ENCODE measurements around the gene CD248.
A peak's percentile ranks its signal among the peaks of the same experiment; 100 is the strongest.
"Not testable (repeated sequence)": the region's sequence is repeated elsewhere in the genome, so short reads cannot be mapped to it uniquely, and the experiment has no call there.

CD248 gene

DNA sequence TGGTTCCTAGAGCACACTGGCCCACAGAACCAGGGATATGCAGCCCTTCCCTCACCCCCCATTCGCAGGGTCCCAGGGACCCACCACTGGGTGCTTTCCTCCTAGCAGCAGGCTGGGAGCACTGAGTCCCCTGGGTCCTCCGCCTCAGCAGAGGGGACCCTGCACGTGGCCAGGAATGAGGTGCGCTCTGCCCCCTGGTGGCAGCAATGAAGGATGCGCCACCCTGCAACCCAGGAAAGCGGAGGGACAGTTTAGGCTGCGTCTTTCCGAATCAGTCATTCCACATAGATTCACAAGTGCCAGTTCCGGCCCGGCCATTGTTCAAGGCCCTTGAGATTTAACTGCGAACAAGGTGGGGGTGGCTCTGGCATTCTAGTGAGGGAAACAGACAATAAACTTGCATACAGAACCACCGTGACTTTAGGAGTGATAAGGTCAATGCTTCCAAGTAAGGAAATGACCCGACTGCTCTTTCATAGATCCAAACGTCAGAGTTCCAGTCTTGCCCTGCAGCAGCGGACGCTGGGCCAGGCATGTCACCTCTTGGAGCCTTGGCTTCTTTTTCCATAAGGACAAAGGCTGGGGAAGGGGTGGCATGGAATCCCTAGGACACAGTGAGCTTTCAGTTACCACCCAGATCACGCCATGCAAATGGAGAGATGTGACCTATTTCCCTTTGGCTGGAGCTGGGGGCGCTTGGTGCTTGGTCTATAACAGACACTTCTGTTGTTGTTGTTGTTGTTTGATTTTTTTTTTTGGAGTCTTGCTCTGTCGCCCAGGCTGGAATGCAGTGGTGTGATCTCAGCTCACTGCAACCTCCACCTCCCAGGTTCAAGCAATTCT is 11.7 kb upstream of the CD248 start:
- DNase-seq (ENCODE audit: low read depth) = peak; percentile 73

GRCh38 chr11:66328031-66328301 is 11.1 kb upstream of the CD248 start:
- DNase-seq (ENCODE audit: low read depth) = no peak

GRCh38 chr11:66327171-66328030 is 10.6 kb upstream of the CD248 start:
- DNase-seq (ENCODE audit: low read depth) = no peak

DNA sequence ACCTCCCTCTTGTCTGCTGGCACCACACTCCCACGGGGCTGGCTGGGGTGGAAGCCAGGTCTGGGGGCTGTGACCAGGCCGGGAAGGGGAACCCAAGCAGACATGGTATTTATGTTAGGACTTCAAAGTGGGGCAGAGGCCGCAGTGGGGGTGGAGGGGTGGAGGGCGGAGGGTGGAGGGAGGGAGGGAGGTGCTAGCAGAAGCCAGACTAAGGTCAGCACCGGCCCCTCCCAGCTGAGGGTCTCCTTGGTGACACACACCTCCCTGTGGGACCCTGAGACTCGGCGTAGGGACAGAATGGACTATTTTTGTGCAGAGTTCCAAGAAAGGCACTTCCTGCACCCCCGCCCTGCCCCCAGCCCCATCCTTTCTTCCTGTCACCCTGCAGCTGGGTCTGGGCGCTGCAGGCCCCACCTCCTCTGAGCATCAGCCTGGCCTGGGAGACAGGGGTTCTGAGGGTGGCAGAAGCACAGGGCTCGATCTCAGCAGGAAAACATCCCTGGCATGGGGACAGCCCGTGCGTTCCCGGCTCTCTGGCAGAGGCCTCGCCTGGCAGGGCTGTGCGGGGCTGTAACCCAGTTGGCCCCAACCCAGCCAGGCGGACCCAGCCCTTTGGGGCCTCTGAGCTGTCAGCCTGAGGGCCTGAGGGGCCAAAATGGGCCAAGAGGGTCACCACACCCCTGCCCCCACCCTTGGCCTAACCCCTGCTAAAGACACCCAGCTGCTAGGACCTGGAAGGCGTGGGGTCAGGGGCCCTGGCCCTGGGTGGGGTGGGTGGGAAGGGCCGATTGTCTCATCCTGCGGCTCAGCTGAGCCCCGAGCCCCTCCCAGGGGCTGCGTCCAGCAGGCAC is 9.6 kb upstream of the CD248 start:
- DNase-seq (ENCODE audit: low read depth) = no peak

DNA sequence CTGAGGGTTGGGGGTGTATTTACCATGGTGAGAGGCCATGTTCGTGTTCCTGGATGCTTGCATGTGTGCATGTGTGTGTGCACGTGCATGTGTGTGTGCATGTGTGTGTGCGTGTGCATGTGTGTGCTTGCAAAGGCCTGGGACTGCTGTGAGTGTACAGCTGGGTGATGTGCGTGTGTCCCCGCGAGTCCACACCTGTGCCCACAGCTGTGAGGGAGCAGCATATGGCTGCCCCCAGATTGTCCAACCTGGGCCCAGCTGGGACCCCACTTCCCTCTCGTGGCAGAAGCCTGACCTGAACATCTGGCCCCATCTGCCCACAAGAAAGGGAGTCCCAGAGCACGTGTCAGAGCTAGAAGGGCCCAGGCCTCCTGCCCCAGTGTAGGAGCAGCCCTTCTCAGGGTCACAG is 8.4 kb upstream of the CD248 start:
- DNase-seq (ENCODE audit: low read depth) = no peak

GRCh38 chr11:66324664-66325063 is 7.8 kb upstream of the CD248 start:
- no peak for DNase-seq (ENCODE audit: low read depth)

GRCh38 chr11:66323684-66324083 is 6.8 kb upstream of the CD248 start:
- DNase-seq (ENCODE audit: low read depth) = no peak

DNA sequence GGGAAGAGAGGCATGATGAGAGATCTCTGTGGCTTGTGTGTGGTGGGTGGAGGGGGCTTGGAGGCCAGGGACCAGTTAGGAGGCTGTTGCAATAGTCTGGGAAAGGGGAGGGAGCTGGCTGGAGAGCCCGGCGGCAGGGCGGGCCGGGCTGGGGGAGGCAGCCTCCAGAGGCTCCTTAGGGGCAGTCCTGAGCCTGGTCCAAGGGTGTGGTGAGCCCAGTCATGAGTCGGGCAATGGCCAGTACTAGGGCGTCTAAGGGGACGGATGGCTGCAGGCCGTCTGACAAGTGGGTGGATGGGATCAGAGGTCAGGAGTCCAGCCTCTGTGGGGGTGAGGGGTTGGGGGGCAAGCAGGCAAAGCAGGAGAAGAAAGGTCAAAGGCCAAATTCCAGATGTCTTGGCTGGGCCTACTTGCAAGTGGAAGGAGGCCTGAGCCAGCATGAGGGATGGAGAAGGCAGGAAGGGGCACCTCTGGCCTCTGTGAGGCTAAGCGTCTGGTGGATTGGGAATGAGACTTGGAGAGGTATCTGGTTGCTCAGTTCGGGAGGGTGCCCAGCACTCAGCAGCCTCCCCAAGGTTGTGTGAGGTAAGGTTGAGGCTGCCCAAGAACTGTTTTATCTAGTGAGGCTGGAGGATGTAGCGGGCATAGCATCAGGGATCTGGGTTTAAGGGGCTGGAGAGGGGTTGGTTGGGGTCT is 6.0 kb upstream of the CD248 start:
- no peak for DNase-seq (ENCODE audit: low read depth)

DNA sequence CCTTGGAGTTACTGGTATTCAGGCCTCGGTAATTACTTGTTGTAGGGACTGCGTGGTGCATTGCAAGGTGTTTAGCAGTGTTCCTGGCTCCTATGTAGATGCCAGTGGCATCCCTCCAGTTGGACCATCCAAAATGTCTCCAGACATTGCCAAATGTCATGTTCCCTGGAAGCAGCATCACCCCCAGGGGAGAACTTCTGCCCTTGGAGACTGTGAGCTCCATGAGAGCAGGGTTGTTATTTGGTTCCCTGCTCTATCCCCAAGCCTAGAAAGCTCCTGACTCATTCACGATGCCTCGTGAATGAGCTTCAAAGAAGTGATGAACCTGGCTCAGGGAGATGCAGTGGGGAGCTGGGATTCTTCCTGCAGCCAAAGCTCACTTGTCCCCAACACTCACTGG is 4.8 kb upstream of the CD248 start:
- DNase-seq (ENCODE audit: low read depth) = no peak

- DNase-seq (ENCODE audit: low read depth) = not testable (repeated sequence)
These were observed 3.9 kb upstream of the CD248 start for GRCh38 chr11:66320748-66321147.

- DNase-seq (ENCODE audit: low read depth) = not testable (repeated sequence)
These were observed 3.4 kb upstream of the CD248 start for GRCh38 chr11:66320289-66320688.

DNA sequence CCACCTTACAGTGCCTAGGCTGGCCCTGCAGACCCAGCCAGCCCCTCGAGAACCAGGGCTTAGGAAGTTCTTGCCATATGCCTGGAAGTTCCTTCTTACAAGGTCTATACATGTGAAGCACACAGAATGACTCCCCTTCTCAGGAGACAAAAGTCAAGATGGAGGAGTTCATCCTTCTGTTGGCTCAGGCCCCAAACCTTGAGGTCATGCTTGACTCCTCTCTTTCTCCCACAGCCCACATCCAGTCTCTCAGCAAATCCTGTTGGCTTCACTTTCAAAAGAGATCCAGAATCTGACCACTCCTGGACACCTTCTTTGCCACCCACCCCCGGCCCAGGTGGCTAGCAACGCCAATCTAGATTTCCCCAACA is 1.7 kb upstream of the CD248 start:
- no peak for DNase-seq (ENCODE audit: low read depth)

DNA sequence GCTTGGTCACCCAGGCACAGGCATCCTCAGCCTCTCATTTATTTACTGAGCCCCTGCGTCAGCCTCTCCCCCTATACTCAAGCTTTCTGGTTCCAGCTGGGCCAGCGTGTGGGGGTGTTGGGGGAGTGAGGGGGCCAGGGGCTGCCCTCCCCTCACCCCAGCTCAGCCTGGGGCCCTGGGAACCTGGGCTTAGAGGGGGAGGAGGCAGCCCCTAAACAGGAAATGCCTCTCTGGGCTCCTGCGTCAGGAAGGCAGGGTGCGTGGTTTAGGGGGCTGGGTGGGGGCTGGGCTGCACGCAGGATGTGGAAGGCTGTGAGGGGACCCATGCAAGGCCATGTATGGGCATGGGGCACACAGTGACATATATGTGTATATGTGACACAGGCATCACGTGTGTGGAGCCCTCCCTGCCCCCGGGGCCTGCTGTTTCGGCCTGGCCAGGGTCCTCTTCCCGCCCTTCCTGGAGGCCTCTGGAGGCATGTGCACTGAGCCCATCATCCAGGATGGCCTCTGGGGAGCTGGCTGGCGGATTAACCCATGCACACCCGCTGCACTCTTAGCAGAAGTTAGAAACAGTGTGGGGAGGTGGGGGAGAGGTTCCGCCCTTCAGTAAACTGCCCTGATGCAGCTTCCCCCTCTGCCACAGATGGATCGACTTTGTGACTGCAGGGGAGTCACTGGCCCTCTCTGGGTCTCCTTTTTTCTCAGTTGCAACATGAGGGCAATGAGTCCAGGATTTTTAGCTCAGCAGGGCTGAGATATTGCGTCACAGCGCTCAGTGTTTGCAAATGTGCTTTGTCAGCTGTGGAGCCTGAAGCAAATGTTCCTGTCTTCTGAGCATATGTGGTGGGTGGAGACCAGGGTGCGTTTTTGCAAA is 1.1 kb upstream of the CD248 start:
- DNase-seq (ENCODE audit: low read depth) = peak; percentile 63

GRCh38 chr11:66317322-66317722 is 478 bp upstream of the CD248 start:
- peak; percentile 42 for DNase-seq (ENCODE audit: low read depth)

- DNase-seq (ENCODE audit: low read depth) = no peak
These were observed 678 bp downstream of the CD248 start for GRCh38 chr11:66315921-66316811.

GRCh38 chr11:66315498-66315885 is 1.4 kb downstream of the CD248 start:
- no peak for DNase-seq (ENCODE audit: low read depth)

DNA sequence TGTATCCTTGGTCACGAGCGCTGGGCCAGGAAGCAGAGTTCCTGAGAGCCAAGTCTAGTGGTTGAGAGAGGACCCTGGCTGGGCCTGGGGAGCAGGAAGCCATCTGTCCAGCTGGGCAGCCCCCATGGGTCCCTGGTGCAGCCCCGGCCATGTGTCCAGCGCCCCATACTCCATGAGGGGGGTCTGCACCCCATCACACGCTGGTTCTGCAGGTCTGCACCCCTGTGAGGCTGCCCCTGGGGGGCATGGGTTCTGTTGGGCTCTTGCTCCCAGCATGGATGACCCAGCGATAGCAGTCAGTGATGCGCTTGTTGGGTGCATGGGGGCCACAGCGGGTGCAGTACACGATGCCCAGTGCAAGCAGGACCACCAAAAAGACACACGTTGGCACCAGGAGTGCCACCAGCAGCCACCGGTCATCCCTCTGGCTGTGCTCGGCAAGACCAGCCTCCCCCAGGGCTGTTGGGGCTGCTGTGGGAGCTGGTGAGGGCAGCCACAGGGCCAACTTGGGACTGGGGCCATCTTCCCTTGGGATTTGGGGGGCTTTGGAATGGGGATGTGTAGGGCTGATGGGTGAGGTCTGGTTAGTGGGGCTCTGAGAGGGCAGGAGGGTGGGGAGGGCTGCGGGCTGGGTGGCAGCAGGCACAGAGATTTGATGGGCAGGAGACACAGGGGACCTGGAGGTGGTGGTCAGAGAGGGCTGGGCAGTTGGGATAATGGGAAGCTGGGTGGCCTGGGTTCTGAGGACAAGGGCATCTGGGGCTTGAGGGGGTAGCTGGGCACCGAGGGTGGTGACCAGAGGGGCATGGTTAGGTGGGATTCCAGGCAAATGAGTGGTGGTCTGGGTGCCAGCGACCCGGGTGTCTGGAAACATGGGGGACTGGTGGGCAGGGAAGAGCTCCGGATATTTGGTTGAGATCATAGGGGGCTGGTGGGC is 2.0 kb downstream of the CD248 start:
- no peak for DNase-seq (ENCODE audit: low read depth)

DNA sequence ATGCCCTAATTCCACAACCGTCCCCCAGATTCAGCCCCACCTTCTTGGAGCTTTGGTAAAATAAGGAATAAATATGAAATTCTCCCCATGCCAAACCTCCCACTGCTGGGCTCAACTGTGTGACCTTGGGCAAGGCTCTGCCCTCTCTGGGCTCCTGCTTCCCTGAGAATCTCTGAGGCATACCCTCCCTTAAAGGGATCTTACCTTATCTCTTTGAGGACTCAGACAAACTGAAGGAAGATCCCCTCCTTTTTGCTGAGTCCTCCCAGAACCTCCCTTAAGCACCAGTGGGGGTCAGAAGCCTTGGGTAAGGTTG is 2.7 kb downstream of the CD248 start:
- no peak for DNase-seq (ENCODE audit: low read depth)

Data from activated gamma-delta T cell treated with anti-CD3 and anti-CD28 coated beads, Interleukin-2, amount 50 U/mL, for 16 hours (primary cell).